GM21423 (cell line): ENCODE results near the gene PACS1.

Experiments used
- ATAC-seq: cut with Tn5 transposase; IDR thresholded peaks from one replicate; pipeline ENCODE4 v1.9.1; 2021; ENCODE audit warnings: mild to moderate bottlenecking, moderate library complexity; ENCODE audit not compliant: unreplicated experiment

Gene PACS1

DNA sequence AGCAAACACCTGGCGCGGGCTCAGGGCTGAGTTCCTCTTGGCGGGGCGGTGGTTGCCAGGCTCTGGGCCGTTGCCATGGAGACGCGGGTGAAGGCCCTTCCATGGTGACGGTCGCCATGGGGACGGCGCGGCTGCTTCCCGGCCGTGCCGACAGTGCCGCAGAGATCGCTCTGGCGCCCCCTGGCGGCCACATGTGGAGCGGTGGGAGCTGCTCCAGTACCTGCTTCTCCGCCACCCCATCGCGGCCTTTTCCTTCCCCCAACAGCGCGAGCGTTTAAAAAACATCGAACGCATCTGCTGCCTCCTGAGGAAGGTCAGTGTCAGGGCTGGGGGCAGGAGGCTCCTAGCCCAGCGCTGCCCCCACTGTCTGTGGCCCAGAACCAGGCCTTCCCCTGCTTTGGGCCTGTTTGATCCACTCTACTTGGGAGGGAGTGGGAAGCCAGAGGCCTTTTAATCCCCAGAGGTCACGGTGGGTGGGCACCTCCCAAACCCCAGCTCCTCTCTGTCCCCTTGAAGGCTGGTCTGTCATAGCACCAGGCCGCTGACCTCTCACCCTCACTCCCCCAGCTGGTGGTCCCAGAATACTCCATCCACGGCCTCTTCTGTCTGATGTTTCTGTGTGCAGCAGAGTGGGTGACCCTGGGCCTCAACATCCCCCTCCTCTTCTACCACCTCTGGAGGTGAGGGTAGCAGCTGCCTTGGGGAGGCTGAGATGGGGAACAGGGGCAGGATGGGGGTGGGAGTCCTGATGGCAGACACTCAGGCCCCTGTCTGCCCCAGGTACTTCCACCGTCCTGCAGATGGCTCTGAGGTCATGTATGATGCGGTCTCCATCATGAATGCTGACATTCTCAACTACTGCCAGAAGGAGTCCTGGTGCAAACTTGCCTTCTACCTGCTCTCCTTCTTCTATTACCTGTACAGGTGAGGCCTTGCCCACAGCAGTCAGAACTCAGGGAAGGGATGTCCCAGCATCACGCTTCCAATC, 212.7 kb downstream of the PACS1 start:
- ATAC-seq = peak; percentile 79

DNA sequence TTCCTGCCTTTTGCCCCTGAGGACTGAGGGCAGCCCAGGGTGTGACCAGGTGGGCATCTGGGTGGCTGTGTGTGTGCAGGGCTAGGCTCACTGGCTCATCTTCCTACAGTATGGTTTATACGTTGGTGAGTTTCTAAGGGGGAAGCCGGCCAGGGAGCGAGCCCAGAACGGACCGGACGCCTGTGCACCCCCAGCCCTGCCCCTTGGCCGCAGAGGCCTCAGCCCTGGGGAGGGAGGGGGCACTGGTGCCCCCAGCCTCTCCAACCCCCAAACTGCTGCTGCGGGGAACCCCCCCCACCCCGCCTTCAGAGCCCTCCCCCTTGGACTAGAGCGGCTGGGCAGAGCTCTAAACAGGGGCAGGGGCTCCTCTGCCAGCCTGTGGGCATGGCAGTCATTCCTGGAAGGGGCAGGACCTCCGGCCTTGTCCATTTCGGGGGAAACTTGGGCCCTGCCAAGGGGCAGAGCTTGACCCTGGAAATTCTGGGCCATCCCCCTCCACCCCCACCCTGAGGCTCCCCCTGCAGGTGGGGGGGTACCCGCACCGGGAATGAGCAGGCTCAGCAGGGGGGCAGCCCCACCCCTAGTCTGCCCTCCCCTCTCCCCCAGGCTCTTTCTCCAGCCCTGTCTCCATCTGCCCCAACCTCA, 213.5 kb downstream of the PACS1 start:
- ATAC-seq = no peak

DNA sequence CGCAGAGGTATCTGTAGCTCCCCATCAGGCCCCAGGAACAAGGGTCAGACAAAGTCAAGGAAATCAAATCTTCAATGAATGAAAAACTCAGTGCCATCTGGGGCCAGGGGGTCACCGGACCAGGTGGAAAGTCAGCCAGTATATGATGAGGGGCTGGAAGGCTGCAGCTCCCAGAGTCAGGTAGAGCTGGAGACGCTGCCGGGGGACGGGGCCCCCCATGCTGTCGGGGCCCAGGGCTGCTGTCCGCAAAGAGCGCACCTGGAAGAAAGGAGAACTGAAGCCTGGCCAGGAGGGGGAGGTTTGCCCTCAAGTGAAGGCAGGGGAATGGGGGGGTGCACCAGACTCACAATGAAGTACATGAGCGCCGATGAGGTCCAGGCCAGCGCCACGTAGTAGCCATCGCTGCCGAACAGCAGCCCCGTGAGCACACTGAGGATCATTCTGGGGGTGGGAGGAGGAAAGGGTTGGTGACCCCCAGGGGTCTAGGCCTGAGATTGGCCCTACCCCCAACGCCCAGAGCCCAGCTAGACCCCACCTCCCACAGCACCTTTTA, 214.5 kb downstream of the PACS1 start:
- ATAC-seq = no peak

DNA sequence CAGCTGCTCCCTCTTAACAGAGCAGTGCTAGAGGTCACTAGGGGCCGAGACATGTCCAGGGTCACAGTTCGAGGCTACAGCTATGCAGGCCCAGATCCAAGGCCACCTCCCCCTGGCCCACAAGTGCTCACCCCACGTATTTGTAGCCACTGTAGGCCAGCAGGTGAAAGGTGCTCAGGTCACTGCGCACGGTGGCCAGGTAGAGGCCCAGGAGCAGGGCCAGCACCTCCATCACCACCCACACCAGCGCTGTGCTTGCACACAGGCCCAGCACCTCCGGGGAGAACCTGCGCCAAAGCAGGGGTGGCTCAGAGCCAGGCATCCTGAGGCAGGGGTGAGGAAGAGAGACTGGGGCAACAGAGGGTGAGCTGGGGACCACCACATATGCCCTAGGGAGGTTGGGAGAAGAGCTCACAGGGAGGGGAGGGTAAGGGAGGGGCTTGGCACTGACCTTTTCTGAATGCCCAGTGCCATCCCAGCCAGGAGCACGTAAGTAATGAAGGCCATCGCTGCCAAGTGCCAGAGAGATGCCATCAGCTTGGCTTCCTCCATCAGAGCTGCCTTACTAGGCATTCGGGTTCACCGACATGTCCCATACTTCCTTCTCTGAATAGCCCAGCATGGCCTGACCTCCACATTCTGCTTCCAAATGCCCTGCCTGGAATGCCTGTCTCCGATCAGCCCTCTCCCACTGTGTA, 215.3 kb downstream of the PACS1 start:
- ATAC-seq = no peak

DNA sequence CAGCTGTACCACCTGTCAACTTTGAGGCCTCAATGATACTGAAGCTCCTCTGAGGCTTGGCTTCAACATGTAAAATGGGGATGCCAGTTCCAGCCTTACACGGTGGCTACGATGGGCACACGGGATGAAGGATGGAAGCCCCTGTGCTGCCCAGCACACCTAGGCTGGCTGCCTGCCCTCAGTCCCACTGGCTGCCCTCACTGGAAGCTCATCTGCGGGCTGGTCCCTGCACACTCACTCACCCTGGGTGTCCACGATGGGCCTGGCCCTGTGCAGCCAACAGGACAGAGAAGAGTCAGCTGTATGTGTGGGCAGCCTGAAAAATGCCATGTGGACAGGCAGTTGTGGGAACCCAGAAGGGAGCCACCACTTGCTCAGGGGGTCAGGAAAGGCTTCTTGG, 216.6 kb downstream of the PACS1 start:
- ATAC-seq = no peak

- no peak for ATAC-seq
Observed at GRCh38 chr11:66287211-66287888, 217.3 kb downstream of the PACS1 start.

GRCh38 chr11:66287889-66288670, 218.0 kb downstream of the PACS1 start:
- ATAC-seq = no peak

GRCh38 chr11:66288671-66289547, 218.8 kb downstream of the PACS1 start, which contains the start of gene YIF1A:
YIF1A (minus strand) TSS chr11:66289143; CDS start chr11:66288985, 158 bp downstream.
- ATAC-seq = peak; percentile 90

DNA sequence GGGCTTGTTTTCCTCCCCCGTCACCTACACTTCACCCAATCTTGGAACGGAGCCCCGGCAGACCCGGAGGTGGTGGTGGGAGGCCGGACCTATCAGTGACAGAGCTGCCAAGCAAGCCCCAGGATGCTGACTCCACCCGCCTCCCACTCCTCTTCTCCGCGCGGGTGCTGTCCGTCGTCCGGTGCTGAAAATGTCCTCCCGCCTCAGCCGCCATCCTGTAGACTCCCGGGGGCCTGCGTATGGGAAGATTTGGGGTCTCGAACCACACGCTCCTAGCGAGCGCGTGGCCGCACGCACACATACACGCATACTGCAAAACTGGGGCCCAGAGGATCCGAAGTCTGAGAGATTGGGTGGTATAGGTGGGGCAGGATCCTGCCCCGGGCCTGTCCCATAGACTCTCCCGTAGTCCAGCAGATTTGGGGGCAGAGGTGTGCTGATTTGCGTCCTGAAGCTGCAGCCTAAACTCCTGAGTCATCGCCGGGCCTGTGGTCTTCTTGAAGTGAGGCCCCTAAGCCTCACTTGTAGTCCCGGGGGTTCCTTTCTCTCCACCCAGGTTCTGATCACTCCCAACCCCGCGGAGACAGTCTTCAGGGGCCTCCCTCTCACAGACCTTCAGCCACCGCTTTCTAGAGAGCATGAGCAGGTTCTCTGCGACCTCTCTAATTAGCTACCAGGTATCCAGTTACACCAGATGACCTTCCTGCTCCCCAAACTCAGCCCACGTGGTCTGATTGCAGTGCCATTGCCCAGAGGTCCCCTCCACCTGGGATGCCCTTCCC, 219.7 kb downstream of the PACS1 start:
- peak; percentile 39 for ATAC-seq

DNA sequence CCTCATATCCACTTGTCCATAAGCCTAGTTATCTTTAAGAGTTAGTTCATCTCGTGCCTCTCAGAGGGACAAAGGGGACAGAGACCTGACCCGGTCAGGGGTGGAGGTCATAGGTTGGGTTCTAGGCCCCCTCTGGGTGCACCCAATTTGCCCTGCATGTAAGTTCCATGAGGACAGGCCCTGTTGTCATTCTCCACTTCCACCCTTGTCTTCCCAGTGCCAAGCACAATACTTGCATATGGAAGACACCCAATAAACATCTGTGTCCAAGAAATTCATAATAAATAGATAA, 220.2 kb downstream of the PACS1 start:
- ATAC-seq = no peak

- no peak for ATAC-seq
Observed at GRCh38 chr11:66291303-66291705, 221.2 kb downstream of the PACS1 start.

GRCh38 chr11:66291706-66292542, 221.9 kb downstream of the PACS1 start, which contains the start of gene TMEM151A:
TMEM151A (plus strand) TSS chr11:66291894; CDS start chr11:66292014, 120 bp downstream.
- no peak for ATAC-seq

- ATAC-seq = no peak
Observed at GRCh38 chr11:66292543-66293332, 222.7 kb downstream of the PACS1 start.

GRCh38 chr11:66293352-66293751, 223.3 kb downstream of the PACS1 start:
- ATAC-seq = no peak

GRCh38 chr11:66293777-66294625, 223.9 kb downstream of the PACS1 start:
- no peak for ATAC-seq
